Activated CD8-positive, alpha-beta T cell treated with anti-CD3 and anti-CD28 coated beads for 36 hours (primary cell): ENCODE results near the gene LCP2. TPM values are rescaled to one million over a fixed set of nuclear protein-coding genes. Genes with fewer than 3 reads are reported as not detected.
A peak's percentile ranks its signal among the peaks of the same experiment; 100 is the strongest.

Experiments used
- ATAC-seq: fragments of 200-7000 bp; cut with Tn5 transposase; one replicate; pipeline ENCODE4 v1.10.0; 2021; ENCODE audit warnings: mild to moderate bottlenecking, moderate library complexity
- CTCF ChIA-PET: fragments of 350-600 bp; sonication (Branson Sonifier 250); formaldehyde crosslinking; loops from one replicate; lab custom pipeline; 2021; ENCODE audit warnings: antibody characterized with exemption; lab: Charles Lee
- POLR2A ChIA-PET: fragments of 350-600 bp; sonication (Branson Sonifier 250); formaldehyde crosslinking; loops from one replicate; lab custom pipeline; 2021; ENCODE audit warnings: antibody characterized with exemption; lab: Charles Lee
- DNase-seq: peaks from one replicate; pipeline ENCODE4 v3.0.0-alpha.2; 2020
- H3K27ac Mint-ChIP-seq: one replicate; pipeline ENCODE4 v1.8.0; 2021; ENCODE audit warnings: mild to moderate bottlenecking, mixed read lengths
- H3K27me3 Mint-ChIP-seq: one replicate; pipeline ENCODE4 v1.8.0; 2021; ENCODE audit warnings: mixed read lengths
- H3K36me3 Mint-ChIP-seq: one replicate; pipeline ENCODE4 v1.8.0; 2021; ENCODE audit warnings: low read depth, mixed read lengths
- H3K4me1 Mint-ChIP-seq: one replicate; pipeline ENCODE4 v1.8.0; 2021; ENCODE audit warnings: low read depth, mixed read lengths
- H3K4me3 Mint-ChIP-seq: one replicate; pipeline ENCODE4 v1.8.0; 2021; ENCODE audit warnings: mild to moderate bottlenecking, moderate library complexity, mixed read lengths
- H3K9me3 Mint-ChIP-seq: one replicate; pipeline ENCODE4 v1.8.0; 2021; ENCODE audit warnings: mixed read lengths
- CTCF ChIP-seq: fragments of 200-600 bp; IDR thresholded peaks from one replicate; pipeline ENCODE4 v1.8.0; 2022; ENCODE audit warnings: antibody characterized with exemption, mild to moderate bottlenecking
- intact Hi-C: fragments of 100-400 bp; cut with micrococcal nuclease; formaldehyde crosslinking; loops from one replicate; pipeline ENCODE4 v1.10.0; 2022
- total RNA-seq, 2 experiments: library from RNA; stranded (reverse); gene quantifications; one replicate each; pipeline ENCODE4 v1.2.3, GENCODE V29; 2021

Gene LCP2
- total RNA-seq, 2 experiments from 2014 or later: 243 to 259 TPM

- H3K36me3 Mint-ChIP-seq: no peaks in the 10 kb centered on the region
- ChIA-PET CTCF (interaction anchor here (0.6 to 2.6 kb wide), 11 partner anchors 9 to 87 kb away, joined by 3 to 15 read pairs (median 11); no protein-coding TSS in a partner anchor), POLR2A (interaction anchor here (1.1 to 10.5 kb wide), 9 partner anchors 9 to 50 kb away, joined by 4 to 86 read pairs (median 5); partner anchors contain the start of gene LCP2)
- no peaks in the 10 kb centered on the region for H3K27me3 Mint-ChIP-seq
- H3K4me3 Mint-ChIP-seq: peak overlapping the region; percentile 75
- TF ChIP-seq CTCF: no peak
- no peaks in the 10 kb centered on the region for H3K9me3 Mint-ChIP-seq
- ATAC-seq (peak; percentile 91), DNase-seq (peak; percentile 82)
- peak overlapping the region; percentile 87 for H3K27ac Mint-ChIP-seq
- H3K4me1 Mint-ChIP-seq: peaks cover 66% of the 10 kb centered on the region
- intact Hi-C loops: loop anchor here (1.0 to 2.0 kb wide), 2 partner anchors 16 to 19 kb away; partner anchors contain the start of gene LCP2
Measured at GRCh38 chr5:170312666-170313065, 15.1 kb upstream of the LCP2 start.

- ATAC-seq (no peak), DNase-seq (no peak)
- H3K9me3 Mint-ChIP-seq: no peaks in the 10 kb centered on the region
- H3K36me3 Mint-ChIP-seq: no peaks in the 10 kb centered on the region
- H3K27ac Mint-ChIP-seq: peak overlapping the region; percentile 87
- H3K4me1 Mint-ChIP-seq: peaks cover 69% of the 10 kb centered on the region
- POLR2A ChIA-PET: interaction anchor here (1.1 to 10.5 kb wide), 7 partner anchors 9 to 50 kb away, joined by 3 to 86 read pairs (median 5); partner anchors contain the start of gene LCP2
- no peaks in the 10 kb centered on the region for H3K27me3 Mint-ChIP-seq
- intact Hi-C loops: loop anchor here (2.0 kb wide), 1 partner anchor 15 kb away; the partner anchor contains the start of gene LCP2
- peak overlapping the region; percentile 75 for H3K4me3 Mint-ChIP-seq
- no peak for TF ChIP-seq CTCF
- CTCF ChIA-PET: interaction anchor here (0.6 to 2.6 kb wide), 7 partner anchors 8 to 38 kb away, joined by 3 to 13 read pairs (median 8); no protein-coding TSS in a partner anchor
Measured at GRCh38 chr5:170312301-170312595, 14.7 kb upstream of the LCP2 start.

GRCh38 chr5:170311511-170312300 is 14.1 kb upstream of the LCP2 start:
- ATAC-seq: no peak
- POLR2A ChIA-PET: interaction anchor here (1.0 to 10.5 kb wide), 7 partner anchors 8 to 50 kb away, joined by 3 to 86 read pairs (median 6); partner anchors contain the start of gene LCP2
- peaks cover 70% of the 10 kb centered on the region for H3K4me1 Mint-ChIP-seq

GRCh38 chr5:170310256-170310926 is 12.8 kb upstream of the LCP2 start:
- no peak overlapping the region for H3K27ac Mint-ChIP-seq
- H3K36me3 Mint-ChIP-seq: peaks cover 2% of the 10 kb centered on the region
- H3K4me3 Mint-ChIP-seq: peak overlapping the region; percentile 75
- no peak for DNase-seq
- H3K4me1 Mint-ChIP-seq: peaks cover 78% of the 10 kb centered on the region
- ChIA-PET CTCF (interaction anchor here (1.0 to 1.9 kb wide), 3 partner anchors 16 to 27 kb away, joined by 3 to 6 read pairs (median 3); no protein-coding TSS in a partner anchor), POLR2A (interaction anchor here (1.0 to 10.5 kb wide), 6 partner anchors 10 to 49 kb away, joined by 3 to 86 read pairs (median 6); partner anchors contain the start of gene LCP2)
- H3K27me3 Mint-ChIP-seq: no peaks in the 10 kb centered on the region
- no peak for ATAC-seq
- H3K9me3 Mint-ChIP-seq: no peaks in the 10 kb centered on the region
- intact Hi-C loops: no loop called here
- TF ChIP-seq CTCF: no peak

More at GRCh38 chr5:170311511-170312300, 14.1 kb upstream of the LCP2 start:
- Mint-ChIP-seq H3K36me3 (no peaks in the 10 kb centered on the region), H3K9me3 (no peaks in the 10 kb centered on the region), H3K27me3 (no peaks in the 10 kb centered on the region), H3K4me3 (peak overlapping the region; percentile 75), H3K27ac (peak overlapping the region; percentile 87)
- no peak for DNase-seq
- no peak for TF ChIP-seq CTCF
- CTCF ChIA-PET: interaction anchor here (1.0 to 2.6 kb wide), 4 partner anchors 8 to 29 kb away, joined by 3 to 13 read pairs (median 8); no protein-coding TSS in a partner anchor
- intact Hi-C loops: loop anchor here (2.0 kb wide), 1 partner anchor 15 kb away; the partner anchor contains the start of gene LCP2
